IPS-15b (cell line): Measurements from ENCODE around the gene EEPD1.

Experiments used
- H3K27me3 ChIP-seq: one replicate; pipeline ENCODE4 v1.6.1; 2013; ENCODE audit warnings: low read length; ENCODE audit not compliant: control insufficient read depth, insufficient read depth
- H3K36me3 ChIP-seq: one replicate; pipeline ENCODE4 v1.6.1; 2013; ENCODE audit warnings: low read length; ENCODE audit not compliant: control insufficient read depth, insufficient read depth
- H3K4me1 ChIP-seq: one replicate; pipeline ENCODE4 v1.6.1; 2013; ENCODE audit warnings: mild to moderate bottlenecking, low read length; ENCODE audit not compliant: control insufficient read depth, insufficient read depth
- H3K4me3 ChIP-seq: one replicate; pipeline ENCODE4 v1.5.1; 2013; ENCODE audit warnings: low read depth, low read length
- H3K9ac ChIP-seq: one replicate; pipeline ENCODE4 v1.6.1; 2013; ENCODE audit warnings: low read depth, mild to moderate bottlenecking, low read length
- H3K9me3 ChIP-seq: one replicate; pipeline ENCODE4 v1.6.1; 2013; ENCODE audit warnings: mild to moderate bottlenecking, low read length; ENCODE audit not compliant: control insufficient read depth, insufficient read depth

EEPD1 gene

GRCh38 chr7:36260481-36260880, 107.4 kb downstream of the EEPD1 start:
- no peak overlapping the region for H3K4me3 ChIP-seq
- H3K36me3 ChIP-seq, result no peaks in the 10 kb centered on the region
- no peak overlapping the region for H3K9ac ChIP-seq
- no peaks in the 10 kb centered on the region for H3K27me3 ChIP-seq
- H3K4me1 ChIP-seq, result no peaks in the 10 kb centered on the region
- no peaks in the 10 kb centered on the region for H3K9me3 ChIP-seq

- Histone ChIP-seq H3K9ac (no peak overlapping the region), H3K4me1 (no peaks in the 10 kb centered on the region), H3K9me3 (no peaks in the 10 kb centered on the region), H3K27me3 (no peaks in the 10 kb centered on the region), H3K36me3 (no peaks in the 10 kb centered on the region), H3K4me3 (no peak overlapping the region)
These were observed 108.1 kb downstream of the EEPD1 start for GRCh38 chr7:36261019-36261754.

- no peaks in the 10 kb centered on the region for H3K27me3 ChIP-seq
- no peaks in the 10 kb centered on the region for H3K36me3 ChIP-seq
- H3K4me1 ChIP-seq, result no peaks in the 10 kb centered on the region
- no peak overlapping the region for H3K4me3 ChIP-seq
- no peaks in the 10 kb centered on the region for H3K9me3 ChIP-seq
- no peak overlapping the region for H3K9ac ChIP-seq
These were observed 109.4 kb downstream of the EEPD1 start for GRCh38 chr7:36262309-36263094.

- Histone ChIP-seq H3K4me3 (no peak overlapping the region), H3K36me3 (no peaks in the 10 kb centered on the region), H3K9me3 (no peaks in the 10 kb centered on the region), H3K9ac (no peak overlapping the region), H3K27me3 (no peaks in the 10 kb centered on the region), H3K4me1 (no peaks in the 10 kb centered on the region)
These were observed 110.0 kb downstream of the EEPD1 start for GRCh38 chr7:36263095-36263484.

DNA sequence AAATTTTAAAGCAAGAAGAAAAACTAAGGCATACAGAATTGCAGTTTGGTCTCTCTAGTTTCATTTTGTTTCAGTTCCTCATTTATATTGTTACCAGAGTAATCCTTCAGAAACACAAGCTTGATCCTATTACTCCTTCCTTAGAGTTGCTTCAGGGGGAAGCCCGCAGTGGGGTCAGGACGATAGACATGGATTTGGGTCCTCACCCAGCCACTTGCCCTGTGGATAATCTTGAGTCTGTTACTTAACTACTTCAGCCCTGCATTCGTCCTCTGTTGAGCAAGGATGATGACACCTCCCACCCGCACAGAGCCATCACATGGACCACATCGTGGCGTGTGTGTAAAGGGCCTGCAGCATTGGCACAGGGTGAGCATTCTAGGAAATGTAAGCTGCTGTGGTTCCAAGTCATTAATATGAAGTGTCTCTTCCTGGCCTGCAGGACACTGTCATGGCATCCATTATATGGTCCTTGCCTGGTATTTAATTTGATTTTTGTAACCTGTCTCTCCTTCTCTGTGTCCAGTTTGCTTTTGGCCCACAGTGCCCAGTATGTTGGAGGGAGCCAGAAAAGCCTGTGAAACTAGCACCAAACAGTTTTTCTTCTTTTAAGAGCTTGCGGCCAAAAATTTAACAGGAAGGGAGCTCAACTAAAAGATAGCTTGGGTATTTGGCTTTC, 111.2 kb downstream of the EEPD1 start:
- no peaks in the 10 kb centered on the region for H3K4me1 ChIP-seq
- H3K9ac ChIP-seq, result no peak overlapping the region
- H3K4me3 ChIP-seq, result no peak overlapping the region
- no peaks in the 10 kb centered on the region for H3K27me3 ChIP-seq
- H3K9me3 ChIP-seq, result no peaks in the 10 kb centered on the region
- no peaks in the 10 kb centered on the region for H3K36me3 ChIP-seq

DNA sequence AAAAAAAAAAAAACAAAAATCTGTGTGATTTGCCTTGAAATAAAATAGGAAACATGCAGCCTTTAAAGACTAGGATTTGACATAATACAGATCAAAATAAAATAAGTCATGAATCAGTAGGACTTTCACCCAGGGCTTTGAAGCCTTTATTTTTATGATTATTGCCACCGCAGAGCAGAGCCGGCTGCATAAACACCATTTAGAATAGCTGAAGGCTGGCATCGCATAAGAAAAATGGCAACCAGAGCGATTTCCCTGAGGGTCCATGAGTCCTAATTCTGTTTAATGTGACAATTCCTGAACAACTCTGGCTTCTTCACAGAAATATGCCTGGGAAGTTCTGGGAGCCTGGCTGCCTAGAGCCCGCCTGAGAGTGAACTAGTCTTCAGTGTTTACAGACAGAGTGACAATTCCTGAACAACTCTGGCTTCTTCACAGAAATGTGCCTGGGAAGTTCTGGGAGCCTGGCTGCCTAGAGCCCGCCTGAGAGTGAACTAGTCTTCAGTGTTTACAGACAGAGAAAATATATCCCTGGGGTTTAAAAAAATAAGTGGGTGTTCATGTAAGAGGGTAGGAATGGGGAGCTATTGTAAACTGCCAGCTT, 112.0 kb downstream of the EEPD1 start:
- no peaks in the 10 kb centered on the region for H3K36me3 ChIP-seq
- H3K4me3 ChIP-seq, result no peak overlapping the region
- no peaks in the 10 kb centered on the region for H3K4me1 ChIP-seq

GRCh38 chr7:36265680-36266079, 112.6 kb downstream of the EEPD1 start:
- Histone ChIP-seq H3K9ac (no peak overlapping the region), H3K9me3 (no peaks in the 10 kb centered on the region), H3K36me3 (no peaks in the 10 kb centered on the region), H3K27me3 (no peaks in the 10 kb centered on the region), H3K4me1 (no peaks in the 10 kb centered on the region), H3K4me3 (no peak overlapping the region)

More for the DNA sequence above, 112.0 kb downstream of the EEPD1 start:
- no peak overlapping the region for H3K9ac ChIP-seq
- H3K27me3 ChIP-seq, result no peaks in the 10 kb centered on the region
- no peaks in the 10 kb centered on the region for H3K9me3 ChIP-seq

- Histone ChIP-seq H3K4me3 (no peak overlapping the region), H3K9me3 (no peaks in the 10 kb centered on the region), H3K4me1 (no peaks in the 10 kb centered on the region), H3K27me3 (no peaks in the 10 kb centered on the region), H3K9ac (no peak overlapping the region), H3K36me3 (no peaks in the 10 kb centered on the region)
These were observed 113.1 kb downstream of the EEPD1 start for GRCh38 chr7:36266190-36266589.

- Histone ChIP-seq H3K9me3 (no peaks in the 10 kb centered on the region), H3K27me3 (no peaks in the 10 kb centered on the region), H3K4me3 (no peak overlapping the region), H3K36me3 (no peaks in the 10 kb centered on the region), H3K4me1 (no peaks in the 10 kb centered on the region), H3K9ac (no peak overlapping the region)
These were observed 113.6 kb downstream of the EEPD1 start for GRCh38 chr7:36266683-36267082.

- no peak overlapping the region for H3K4me3 ChIP-seq
- no peaks in the 10 kb centered on the region for H3K36me3 ChIP-seq
- no peaks in the 10 kb centered on the region for H3K27me3 ChIP-seq
- H3K4me1 ChIP-seq, result peaks cover 2% of the 10 kb centered on the region
- no peaks in the 10 kb centered on the region for H3K9me3 ChIP-seq
- H3K9ac ChIP-seq, result no peak overlapping the region
These were observed 119.1 kb downstream of the EEPD1 start for GRCh38 chr7:36272211-36272566.

GRCh38 chr7:36272567-36273269, 119.7 kb downstream of the EEPD1 start:
- Histone ChIP-seq H3K9me3 (no peaks in the 10 kb centered on the region), H3K9ac (no peak overlapping the region)

More at GRCh38 chr7:36272567-36273269, 119.7 kb downstream of the EEPD1 start:
- Histone ChIP-seq H3K4me1 (peaks cover 7% of the 10 kb centered on the region), H3K4me3 (no peak overlapping the region), H3K27me3 (no peaks in the 10 kb centered on the region), H3K36me3 (no peaks in the 10 kb centered on the region)
